CD4-positive, alpha-beta T cell treated with Interleukin-6 for 4 hours (primary cell): ENCODE measurements around the gene GPR173.
A peak's percentile ranks its signal among the peaks of the same experiment; 100 is the strongest.

Experiments used
- DNase-seq: peaks from one replicate; pipeline ENCODE4 v3.0.0-alpha.2; 2020; ENCODE audit warnings: mixed read lengths

GPR173 gene

GRCh38 chrX:53071604-53072417, 23.2 kb downstream of the GPR173 start:
- DNase-seq = peak; percentile 77

DNA sequence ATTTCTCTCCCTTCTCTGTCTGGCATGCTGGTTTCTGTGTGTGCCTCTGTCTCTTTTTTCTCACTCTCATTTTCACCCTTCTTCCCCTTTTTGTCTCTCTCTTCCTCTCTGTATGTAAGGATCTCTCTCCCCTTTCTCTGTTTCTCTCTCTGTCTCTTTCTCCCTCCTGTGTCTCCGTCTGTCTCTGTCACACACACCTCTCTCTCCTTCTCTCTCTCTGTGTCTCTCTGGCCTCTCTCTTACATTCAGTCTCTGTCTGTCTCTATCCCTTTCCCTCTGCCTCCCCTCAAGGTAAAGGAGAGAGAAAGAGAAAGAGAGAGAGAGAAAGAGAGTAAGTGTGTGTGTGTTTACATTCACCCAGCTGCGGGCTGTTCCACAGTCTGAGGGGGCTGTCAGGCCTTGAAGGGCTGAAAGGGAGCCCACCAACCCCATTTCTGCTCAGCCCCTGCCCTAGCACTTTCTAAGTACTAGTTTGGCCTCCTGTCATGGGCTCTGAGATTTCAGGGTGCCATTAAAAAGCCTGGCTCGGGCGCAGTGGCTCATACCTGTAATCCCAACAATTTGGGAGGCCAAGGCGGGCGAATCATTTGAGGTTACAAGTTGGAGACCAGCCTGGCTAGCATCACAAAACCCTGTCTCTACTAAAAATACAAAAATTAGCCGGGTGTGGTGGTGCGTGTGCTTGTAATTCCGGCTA, 24.0 kb downstream of the GPR173 start:
- DNase-seq = no peak

DNA sequence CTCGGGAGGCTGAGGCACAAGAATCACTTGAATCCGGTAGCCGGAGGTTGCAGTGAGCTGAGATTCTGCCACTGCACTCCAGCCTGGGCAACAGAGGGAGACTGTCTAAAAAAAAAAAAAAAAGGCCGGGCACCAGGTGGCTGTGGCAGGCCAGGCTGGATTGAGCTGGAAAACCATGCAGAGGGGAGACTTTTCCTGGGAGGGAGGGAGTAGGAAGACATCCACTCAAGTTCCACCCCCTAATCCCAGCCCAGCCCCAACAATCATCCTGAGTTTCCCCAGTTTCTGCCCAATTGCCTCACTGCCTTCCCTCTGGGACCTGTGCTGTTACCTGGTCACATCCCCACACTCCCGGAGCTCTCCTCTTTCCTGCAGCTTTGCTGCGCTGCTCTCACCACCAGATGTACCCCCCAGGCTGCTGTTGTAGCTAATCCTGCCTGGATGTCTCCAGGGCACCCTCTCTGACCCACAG, 24.6 kb downstream of the GPR173 start:
- no peak for DNase-seq

GRCh38 chrX:53075011-53075410, 26.4 kb downstream of the GPR173 start:
- DNase-seq = no peak

- no peak for DNase-seq
Observed at GRCh38 chrX:53076671-53077070, 28.1 kb downstream of the GPR173 start.

DNA sequence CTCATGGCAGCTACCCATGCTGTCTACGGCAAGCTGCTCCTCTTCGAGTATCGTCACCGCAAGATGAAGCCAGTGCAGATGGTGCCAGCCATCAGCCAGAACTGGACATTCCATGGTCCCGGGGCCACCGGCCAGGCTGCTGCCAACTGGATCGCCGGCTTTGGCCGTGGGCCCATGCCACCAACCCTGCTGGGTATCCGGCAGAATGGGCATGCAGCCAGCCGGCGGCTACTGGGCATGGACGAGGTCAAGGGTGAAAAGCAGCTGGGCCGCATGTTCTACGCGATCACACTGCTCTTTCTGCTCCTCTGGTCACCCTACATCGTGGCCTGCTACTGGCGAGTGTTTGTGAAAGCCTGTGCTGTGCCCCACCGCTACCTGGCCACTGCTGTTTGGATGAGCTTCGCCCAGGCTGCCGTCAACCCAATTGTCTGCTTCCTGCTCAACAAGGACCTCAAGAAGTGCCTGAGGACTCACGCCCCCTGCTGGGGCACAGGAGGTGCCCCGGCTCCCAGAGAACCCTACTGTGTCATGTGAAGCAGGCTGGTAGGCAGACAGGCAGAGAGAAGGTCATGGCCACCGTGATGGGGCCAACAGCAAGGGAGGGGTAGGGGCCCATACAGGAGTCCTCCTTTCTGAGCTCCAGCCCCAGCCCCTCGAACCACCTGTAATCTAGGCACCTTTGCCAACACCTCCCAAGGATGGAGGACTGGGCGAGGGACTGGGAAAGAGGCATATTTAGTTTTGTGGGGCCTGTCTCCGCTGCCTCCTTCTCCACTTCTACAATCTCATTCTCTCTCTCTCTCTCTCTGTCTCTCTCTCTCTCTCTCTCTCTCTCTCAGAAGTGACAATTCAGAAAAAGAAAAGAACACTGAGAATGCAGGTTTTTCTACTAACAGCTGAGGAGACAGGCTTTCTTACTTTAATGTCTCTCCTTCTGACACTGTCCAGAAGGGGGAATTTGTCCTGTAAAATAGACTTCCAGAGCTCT, 28.9 kb downstream of the GPR173 start:
- no peak for DNase-seq

DNA sequence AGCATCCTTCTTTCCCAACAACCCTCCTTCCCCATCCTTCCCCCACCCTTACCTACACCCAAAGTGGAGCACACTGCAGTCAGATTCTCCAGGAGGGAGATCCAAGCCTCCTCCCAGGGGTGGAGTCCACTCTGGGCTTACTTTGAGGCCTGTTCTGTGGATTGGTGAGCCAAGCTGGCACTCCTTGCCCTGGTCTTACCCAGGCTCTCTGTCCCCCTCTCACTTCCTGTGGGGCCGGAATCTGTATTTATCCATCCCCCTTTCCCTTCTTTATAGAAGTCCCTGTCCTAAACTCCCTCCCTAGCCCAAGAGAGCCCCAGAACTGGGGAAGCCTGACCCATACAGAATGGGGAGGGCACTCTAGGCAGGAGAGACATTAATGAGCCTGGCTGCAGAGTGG, 30.4 kb downstream of the GPR173 start:
- DNase-seq = no peak

DNA sequence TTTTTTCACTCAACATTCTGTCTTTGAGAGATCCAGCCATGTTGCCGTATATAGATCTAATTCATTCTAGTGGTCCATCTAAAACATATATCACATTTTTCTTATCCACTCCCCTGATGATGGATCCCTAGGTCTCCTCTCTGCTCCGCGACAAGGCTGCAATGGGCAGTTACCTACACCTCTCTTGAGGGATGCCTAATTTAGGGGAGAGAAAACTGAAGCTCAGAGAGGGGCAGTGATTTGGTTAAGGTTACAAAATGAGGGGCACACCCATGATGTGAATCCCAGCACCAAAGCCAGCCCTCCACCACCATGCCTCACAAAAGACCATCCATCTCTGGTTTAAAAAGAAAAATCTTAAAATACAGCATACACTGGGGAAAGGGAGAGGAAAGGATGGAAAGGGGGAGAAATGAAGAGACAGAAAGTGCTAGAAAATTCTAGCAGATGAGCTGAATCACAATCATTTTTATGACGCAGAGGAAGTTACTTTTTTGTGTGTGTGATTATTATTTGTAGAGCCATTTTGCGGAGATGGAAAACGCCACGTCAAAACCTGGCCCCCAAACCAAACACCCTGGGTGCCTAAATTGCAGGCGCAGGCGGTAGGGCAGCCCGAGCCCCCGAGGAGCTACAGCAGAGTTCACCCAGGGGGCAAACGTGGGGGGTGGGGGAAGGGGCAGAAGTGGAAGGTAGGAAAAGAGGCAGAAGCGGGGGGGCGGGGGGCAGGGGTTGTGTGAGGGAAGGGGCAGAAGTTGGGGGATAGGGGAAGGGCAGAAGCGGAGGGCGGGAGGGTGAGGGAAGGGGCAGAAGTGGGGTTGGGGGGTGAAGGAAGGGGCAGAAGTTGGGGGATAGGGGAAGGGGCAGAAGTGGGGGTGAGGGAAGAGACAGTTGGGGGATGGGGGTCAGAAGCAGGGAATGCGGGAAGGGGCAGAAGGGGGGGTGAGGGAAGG, 32.3 kb downstream of the GPR173 start:
- peak; percentile 28 for DNase-seq

- DNase-seq = peak; percentile 94
Observed at GRCh38 chrX:53081925-53082772, 33.6 kb downstream of the GPR173 start, which contains the start of gene TSPYL2. TSPYL2 (plus strand) TSS chrX:53082367; CDS start chrX:53082499, 132 bp downstream.

GRCh38 chrX:53082773-53083616, 34.4 kb downstream of the GPR173 start:
- no peak for DNase-seq

DNA sequence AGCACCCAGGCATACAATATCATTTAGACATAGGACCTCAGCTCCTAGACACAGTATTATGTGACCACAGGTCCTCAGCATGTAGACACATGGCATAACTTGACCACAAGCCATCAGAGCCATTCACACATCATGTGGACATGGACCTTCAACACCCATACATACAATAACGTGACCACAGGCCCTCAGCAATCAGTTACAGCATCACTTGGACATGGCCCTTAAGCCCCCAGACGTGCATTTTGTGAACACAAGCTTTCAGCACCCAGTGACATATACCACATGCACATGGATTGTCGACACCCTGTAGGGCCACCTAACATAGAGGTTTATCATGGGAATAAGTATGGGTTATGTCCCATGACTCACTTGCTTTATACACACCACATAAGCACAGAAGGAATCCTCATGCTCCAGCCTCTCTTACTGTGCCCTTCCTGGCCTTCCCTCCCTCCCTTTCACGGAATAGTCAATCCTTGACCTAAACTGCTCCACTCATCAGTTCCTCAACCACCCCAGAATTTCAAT, 35.5 kb downstream of the GPR173 start:
- no peak for DNase-seq

DNA sequence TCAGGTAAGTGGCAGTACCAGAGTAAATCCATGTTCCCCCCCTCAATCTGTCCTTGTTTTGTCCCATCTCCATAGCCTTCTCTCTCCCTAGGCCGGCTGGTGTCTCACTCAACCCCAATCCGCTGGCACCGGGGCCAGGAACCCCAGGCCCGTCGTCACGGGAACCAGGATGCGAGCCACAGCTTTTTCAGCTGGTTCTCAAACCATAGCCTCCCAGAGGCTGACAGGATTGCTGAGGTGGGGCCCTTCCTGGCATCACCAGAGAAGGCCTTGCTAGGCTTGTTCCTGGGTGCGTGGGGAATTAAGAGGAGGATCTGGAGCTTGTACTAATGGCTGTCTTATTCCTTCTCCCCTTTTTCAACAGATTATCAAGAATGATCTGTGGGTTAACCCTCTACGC, 36.3 kb downstream of the GPR173 start:
- DNase-seq = no peak

DNA sequence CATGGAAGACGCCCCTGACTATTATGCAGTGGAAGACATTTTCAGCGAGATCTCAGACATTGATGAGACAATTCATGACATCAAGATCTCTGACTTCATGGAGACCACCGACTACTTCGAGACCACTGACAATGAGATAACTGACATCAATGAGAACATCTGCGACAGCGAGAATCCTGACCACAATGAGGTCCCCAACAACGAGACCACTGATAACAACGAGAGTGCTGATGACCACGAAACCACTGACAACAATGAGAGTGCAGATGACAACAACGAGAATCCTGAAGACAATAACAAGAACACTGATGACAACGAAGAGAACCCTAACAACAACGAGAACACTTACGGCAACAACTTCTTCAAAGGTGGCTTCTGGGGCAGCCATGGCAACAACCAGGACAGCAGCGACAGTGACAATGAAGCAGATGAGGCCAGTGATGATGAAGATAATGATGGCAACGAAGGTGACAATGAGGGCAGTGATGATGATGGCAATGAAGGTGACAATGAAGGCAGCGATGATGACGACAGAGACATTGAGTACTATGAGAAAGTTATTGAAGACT, 37.2 kb downstream of the GPR173 start:
- no peak for DNase-seq

DNA sequence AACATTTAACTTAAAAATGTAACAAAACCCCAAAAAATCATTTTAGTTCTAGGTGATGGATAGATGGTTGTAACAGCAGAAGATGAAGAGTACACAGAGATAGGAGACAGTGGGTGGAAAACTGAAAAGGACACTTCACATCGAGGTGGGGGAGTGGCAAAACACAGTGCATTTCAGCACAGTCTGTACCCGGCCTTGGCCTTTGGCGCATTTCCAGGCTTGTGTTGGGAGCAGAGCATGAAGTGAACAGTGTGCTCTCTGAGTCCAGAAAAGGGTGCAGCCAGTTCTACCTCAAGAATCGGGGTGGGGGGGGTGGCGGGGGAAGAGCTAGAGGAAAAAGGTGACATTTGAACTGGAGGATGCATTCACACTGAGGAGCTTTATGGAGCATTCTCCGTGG, 37.9 kb downstream of the GPR173 start:
- DNase-seq = no peak

GRCh38 chrX:53087388-53087831, 38.8 kb downstream of the GPR173 start:
- no peak for DNase-seq

DNA sequence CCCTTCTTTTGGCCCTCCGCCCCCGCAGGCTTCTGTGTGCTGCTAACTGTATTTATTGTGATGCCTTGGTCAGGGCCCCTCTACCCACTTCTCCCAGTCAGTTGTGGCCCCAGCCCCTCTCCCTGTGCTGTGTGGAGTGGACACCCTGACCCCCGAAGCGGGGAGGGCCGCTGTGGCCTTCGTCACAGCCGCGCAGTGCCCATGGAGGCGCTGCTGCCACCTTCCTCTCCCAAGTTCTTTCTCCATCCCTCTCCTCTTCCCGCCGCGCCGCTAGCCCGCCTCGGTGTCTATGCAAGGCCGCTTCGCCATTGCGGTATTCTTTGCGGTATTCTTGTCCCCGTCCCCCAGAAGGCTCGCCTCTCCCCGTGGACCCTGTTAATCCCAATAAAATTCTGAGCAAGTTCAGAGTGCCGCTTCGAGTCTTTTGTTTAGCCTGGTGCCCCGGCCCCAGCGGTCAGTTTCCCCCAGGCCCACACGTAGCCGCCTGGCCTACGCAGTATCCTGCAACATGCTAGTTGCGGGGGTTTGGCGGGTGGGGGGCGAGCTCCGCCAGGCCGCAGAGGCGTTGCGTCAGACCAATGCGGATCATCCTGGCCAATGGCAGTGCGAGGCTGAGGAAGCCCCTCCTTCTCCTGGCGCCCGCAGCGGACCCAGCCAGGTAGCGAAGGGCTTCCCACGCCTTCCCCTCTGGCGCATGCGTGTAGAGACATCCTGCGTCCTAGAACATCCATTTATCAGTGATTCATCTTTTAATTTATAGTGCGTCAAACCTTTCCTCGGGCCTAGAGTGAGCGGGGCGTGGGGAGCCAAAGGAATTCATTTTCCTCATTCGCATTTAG, 39.8 kb downstream of the GPR173 start:
- peak; percentile 86 for DNase-seq

DNA sequence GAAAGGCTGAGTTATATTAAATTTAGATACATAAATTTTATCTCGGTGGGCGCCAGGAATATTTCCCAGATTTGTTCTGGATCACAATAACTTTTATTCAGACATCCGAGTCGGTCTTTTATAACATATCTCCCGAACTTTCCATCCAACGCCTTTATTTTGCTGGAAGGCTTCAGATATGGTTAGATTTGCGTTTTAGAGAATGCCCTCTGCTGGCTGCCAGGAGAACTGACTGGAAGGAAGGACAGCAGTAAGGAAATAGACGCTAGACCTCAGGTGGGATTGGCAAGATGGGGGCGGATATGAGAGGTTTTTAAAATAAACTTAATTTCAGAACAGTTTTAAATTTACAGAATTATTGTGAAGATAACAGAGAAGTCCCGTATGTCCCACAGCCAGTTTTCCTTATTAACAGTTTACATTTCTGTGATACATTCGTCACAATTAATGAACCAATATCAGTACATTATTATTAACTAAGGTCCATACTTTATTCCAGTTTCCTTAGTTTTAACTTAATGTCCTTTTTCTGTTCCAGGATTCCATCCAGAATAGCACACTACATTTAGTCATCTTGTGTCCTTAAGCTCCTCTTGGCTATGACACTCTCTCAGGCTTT, 40.7 kb downstream of the GPR173 start:
- DNase-seq = peak; percentile 63

- DNase-seq = no peak
Observed at GRCh38 chrX:53089925-53090324, 41.3 kb downstream of the GPR173 start.
